A549 (cell line): ENCODE results near the gene ZNF701. TPM values are rescaled to one million over a fixed set of nuclear protein-coding genes. Genes with fewer than 3 reads are reported as not detected.

ENCODE experiments used
- ATAC-seq, 2 experiments: fragments of 200-7000 bp in 1 of 2; fragments of >200 bp in 1 of 2; cut with Nextera tagmentation in 1 of 2; cut with Tn5 transposase in 1 of 2; 3 replicates each; pipeline versions ENCODE4 v1.8.0 to v1.9.1; 2018 to 2020; ENCODE audit warnings: mild to moderate bottlenecking in 1 of 2, moderate library complexity in 1 of 2
- CTCF ChIA-PET: fragments of 300-600 bp; sonication (Branson Sonifier 250); formaldehyde crosslinking; extraction: SDS; loops from one replicate; lab custom pipeline; 2021; ENCODE audit warnings: antibody characterized with exemption, inconsistent platforms; lab: Yijun Ruan, JAX
- POLR2A ChIA-PET: fragments of 350-600 bp; formaldehyde crosslinking; extraction: SDS; loops from one replicate; lab custom pipeline; 2021; ENCODE audit warnings: antibody characterized with exemption, inconsistent platforms; lab: Yijun Ruan, JAX
- DNase-seq, 2 experiments: peaks; one replicate each; pipeline versions ENCODE4 v3.0.0 to v3.0.0-alpha.2; 2011 to 2016; ENCODE audit warnings: low read depth in 1 of 2, low spot score in 1 of 2
- FAIRE-seq: peaks from 2 replicates; lab custom pipeline; 2011; peaks lifted over from hg19 to GRCh38; lab: Jason Lieb, UNC
- H3K27ac ChIP-seq, 2 experiments: fragments of >200 bp; sonication (Bioruptor Twin); formaldehyde crosslinking; 3 replicates each; pipeline ENCODE4 v1.5.1; 2016 to 2017
- H3K4me1 ChIP-seq: fragments of >200 bp; sonication (Bioruptor Twin); formaldehyde crosslinking; 3 replicates; pipeline ENCODE4 v1.6.1; 2016
- H3K4me2 ChIP-seq: fragments of >200 bp; sonication (Bioruptor Twin); formaldehyde crosslinking; 3 replicates; pipeline ENCODE4 v1.6.1; 2016
- H3K4me3 ChIP-seq: fragments of >200 bp; sonication (Bioruptor Twin); formaldehyde crosslinking; 3 replicates; pipeline ENCODE4 v1.5.1; 2016
- H3K9me3 ChIP-seq: fragments of >200 bp; sonication (Bioruptor Twin); formaldehyde crosslinking; 3 replicates; pipeline ENCODE4 v1.6.1; 2016
- EP300 ChIP-seq, 2 experiments: fragments of >200 bp; sonication (Bioruptor Twin); formaldehyde crosslinking; IDR thresholded peaks; 2 replicates in 1 of 2; 3 replicates in 1 of 2; pipeline ENCODE4 v1.6.1; 2016 to 2017
- ESRRA ChIP-seq: fragments of 150-350 bp; IDR thresholded peaks from 2 replicates; pipeline ENCODE4 v1.6.1; 2014; ENCODE audit warnings: mild to moderate bottlenecking, low read length, borderline replicate concordance
- FOSL2 ChIP-seq, 2 experiments: fragments of 450-650 bp in 1 of 2; fragments of >200 bp in 1 of 2; sonication (Bioruptor Twin) in 1 of 2; formaldehyde crosslinking; IDR thresholded peaks; 2 replicates each; pipeline versions ENCODE4 v1.5.0 to v1.6.1; 2016 to 2020; ENCODE audit warnings: mild to moderate bottlenecking in 1 of 2, moderate library complexity in 1 of 2
- GATA3 ChIP-seq: IDR thresholded peaks from 2 replicates; pipeline ENCODE4 v1.6.1; 2012; ENCODE audit warnings: borderline replicate concordance
- HDAC2 ChIP-seq: fragments of 200-600 bp; sonication (generic); IDR thresholded peaks from 2 replicates; pipeline ENCODE4 v1.6.1; 2016
- HOXA7 ChIP-seq: fragments of 250-450 bp; sonication (Bioruptor Pico); IDR thresholded peaks from 2 replicates; pipeline ENCODE4 v1.5.0; 2020; ENCODE audit warnings: mild to moderate bottlenecking, moderate library complexity
- HOXB13 ChIP-seq: fragments of 250-450 bp; sonication (Bioruptor Pico); IDR thresholded peaks from 2 replicates; pipeline ENCODE4 v1.5.0; 2020; ENCODE audit warnings: low read depth, mild to moderate bottlenecking, moderate library complexity
- JUN ChIP-seq, 2 experiments: fragments of >200 bp; sonication (Bioruptor Twin); formaldehyde crosslinking; IDR thresholded peaks; 2 replicates in 1 of 2; 3 replicates in 1 of 2; pipeline ENCODE4 v1.6.1; 2016 to 2017
- MAFK ChIP-seq: fragments of 450-650 bp; IDR thresholded peaks from 2 replicates; pipeline ENCODE4 v1.6.1; 2014; ENCODE audit not compliant: partially characterized antibody
- MYC ChIP-seq: IDR thresholded peaks from 2 replicates; pipeline ENCODE4 v1.6.1; 2012; ENCODE audit warnings: mild to moderate bottlenecking, inconsistent platforms, low read length, improper control_type of control experiment, borderline replicate concordance
- POLR2A ChIP-seq: IDR thresholded peaks from 2 replicates; pipeline ENCODE4 v1.6.1; 2012; ENCODE audit warnings: mild to moderate bottlenecking, low read length
- RFX5 ChIP-seq: fragments of 450-650 bp; IDR thresholded peaks from 2 replicates; pipeline ENCODE4 v1.7.1; 2014; ENCODE audit warnings: antibody characterized with exemption, mild to moderate bottlenecking, moderate library complexity
- RNF2 ChIP-seq: fragments of 200-600 bp; sonication (generic); IDR thresholded peaks from 2 replicates; pipeline ENCODE4 v1.6.1; 2016; ENCODE audit warnings: low read depth, mild to moderate bottlenecking, antibody characterized with exemption, moderate library complexity, borderline replicate concordance
- SMC3 ChIP-seq: fragments of >200 bp; sonication (Bioruptor Twin); formaldehyde crosslinking; IDR thresholded peaks from 3 replicates; pipeline ENCODE4 v1.6.1; 2018; ENCODE audit warnings: inconsistent platforms
- SREBF2 ChIP-seq: fragments of 450-650 bp; IDR thresholded peaks from 2 replicates; pipeline ENCODE4 v1.6.1; 2014; ENCODE audit warnings: mild to moderate bottlenecking, moderate library complexity
- ZC3H11A ChIP-seq: fragments of 450-650 bp; IDR thresholded peaks from 2 replicates; pipeline ENCODE4 v1.6.1; 2014; ENCODE audit warnings: antibody characterized with exemption, mild to moderate bottlenecking
- ZSCAN20 ChIP-seq: fragments of 250-450 bp; sonication (Bioruptor Pico); IDR thresholded peaks from 2 replicates; pipeline ENCODE4 v1.8.0; 2022; ENCODE audit warnings: mild to moderate bottlenecking, moderate library complexity
- WGBS: methylation state at CpG from one replicate; pipeline ENCODE4 v1.1.6; 2017; ENCODE audit errors: missing lambda C conversion rate; 5-methylcytosine and 5-hydroxymethylcytosine counted together
- polyA plus RNA-seq, 4 experiments: library from polyadenylated mRNA; depleted of rRNA in 3 of 4; stranded (reverse); fragments of >200 nt; fragmentation: RNase III in 1 of 4; extraction: RNeasy Plus Mini Kit Qiagen cat#74134 plus additional on column Dnase treatment in 1 of 4; gene quantifications; 2 replicates in 3 of 4; 3 replicates in 1 of 4; pipeline ENCODE4 v1.2.3, GENCODE V29; 2011 to 2017
- small RNA-seq, 6 experiments: library from RNA; depleted of rRNA; stranded (forward); fragments of <200 nt; gene quantifications; one replicate each; pipeline ENCODE3, GENCODE V24; 2012
- TF ChIP-seq, protein P1 (sequence below): IDR thresholded peaks from 2 replicates; pipeline ENCODE4 v1.6.1; 2012; ENCODE audit warnings: low read depth, borderline replicate concordance
- TF ChIP-seq, protein P2 (sequence below): fragments of 450-650 bp; IDR thresholded peaks from 2 replicates; pipeline ENCODE4 v1.6.1; 2014; ENCODE audit warnings: antibody characterized with exemption
- TF ChIP-seq, protein P3 (sequence below): IDR thresholded peaks from 2 replicates; pipeline ENCODE4 v1.6.1; 2012

Gene ZNF701
- polyA plus RNA-seq, 2 of the 4 experiments (the other 2 are of a cell fraction), result 0.21 to 0.32 TPM

DNA sequence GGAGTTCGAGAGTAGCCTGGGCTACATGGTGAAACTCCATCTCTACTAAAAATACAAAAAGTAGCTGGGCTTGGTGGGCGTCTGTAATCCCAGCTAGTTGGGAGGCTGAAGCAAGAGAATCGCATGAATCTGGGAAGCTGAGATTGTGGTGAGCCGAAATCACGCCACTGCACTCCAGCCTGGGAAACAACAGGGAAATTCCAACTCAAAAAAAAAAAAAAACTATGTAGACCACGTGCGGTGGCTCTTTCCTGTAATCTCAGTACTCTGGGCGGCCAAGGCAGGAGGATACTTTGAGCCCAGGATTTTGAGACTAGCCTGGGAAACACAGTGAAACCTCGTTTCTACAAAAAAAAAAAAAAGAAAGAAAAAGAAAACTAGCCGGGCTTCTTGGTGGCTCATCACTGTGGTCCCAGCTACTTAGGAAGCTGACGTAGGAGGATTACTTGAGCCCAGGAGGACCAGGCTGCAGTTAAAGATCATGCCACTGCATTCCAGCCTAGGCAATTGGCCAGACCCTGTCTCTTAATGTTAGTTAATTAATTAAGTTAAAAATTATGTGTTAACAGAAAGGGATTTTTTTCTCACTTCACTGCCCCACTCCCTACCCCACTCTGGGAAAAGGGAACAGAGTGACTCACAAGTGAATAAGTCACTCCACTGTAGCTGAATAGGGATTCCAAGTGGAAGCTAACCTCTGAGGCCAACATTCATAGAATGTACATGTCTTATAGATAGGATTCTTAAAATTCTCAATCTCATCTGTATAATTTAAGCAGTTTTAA lies 65.9 kb downstream of the ZNF701 start:
- 22% methylated on average over 11 of the region's 11 CpGs for WGBS

More for the DNA sequence above, 65.9 kb downstream of the ZNF701 start:
- peaks cover 36% of the 10 kb centered on the region for H3K9me3 ChIP-seq
- no peak overlapping the region for H3K4me2 ChIP-seq
- H3K4me3 ChIP-seq, result no peak overlapping the region
- CTCF ChIA-PET, result no interaction called here
- H3K4me1 ChIP-seq, result no peaks in the 10 kb centered on the region
- DNase-seq, result no peak
- POLR2A ChIA-PET, result no interaction called here
- no peak overlapping the region for H3K27ac ChIP-seq
- TF ChIP-seq, protein P1, sequence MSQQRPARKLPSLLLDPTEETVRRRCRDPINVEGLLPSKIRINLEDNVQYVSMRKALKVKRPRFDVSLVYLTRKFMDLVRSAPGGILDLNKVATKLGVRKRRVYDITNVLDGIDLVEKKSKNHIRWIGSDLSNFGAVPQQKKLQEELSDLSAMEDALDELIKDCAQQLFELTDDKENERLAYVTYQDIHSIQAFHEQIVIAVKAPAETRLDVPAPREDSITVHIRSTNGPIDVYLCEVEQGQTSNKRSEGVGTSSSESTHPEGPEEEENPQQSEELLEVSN, result no peak
- TF ChIP-seq, protein P2, sequence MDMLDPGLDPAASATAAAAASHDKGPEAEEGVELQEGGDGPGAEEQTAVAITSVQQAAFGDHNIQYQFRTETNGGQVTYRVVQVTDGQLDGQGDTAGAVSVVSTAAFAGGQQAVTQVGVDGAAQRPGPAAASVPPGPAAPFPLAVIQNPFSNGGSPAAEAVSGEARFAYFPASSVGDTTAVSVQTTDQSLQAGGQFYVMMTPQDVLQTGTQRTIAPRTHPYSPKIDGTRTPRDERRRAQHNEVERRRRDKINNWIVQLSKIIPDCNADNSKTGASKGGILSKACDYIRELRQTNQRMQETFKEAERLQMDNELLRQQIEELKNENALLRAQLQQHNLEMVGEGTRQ, result no peak
- TF ChIP-seq ZC3H11A (no peak), RNF2 (no peak), EP300 (IDR thresholded peaks at IDR 0.05) (no peak), HDAC2 (no peak), GATA3 (no peak), ESRRA (no peak), RFX5 (no peak), MAFK (no peak), HOXA7 (CRISPR knock-in tag) (no peak), HOXB13 (CRISPR knock-in tag) (no peak), ZSCAN20 (no peak), SREBF2 (no peak), POLR2A (no peak), SMC3 (no peak), MYC (no peak), FOSL2 (IDR thresholded peaks at IDR 0.05) (no peak), FOSL2 (CRISPR knock-in tag; IDR thresholded peaks at IDR 0.05) (no peak), JUN (IDR thresholded peaks at IDR 0.05) (no peak)
- TF ChIP-seq, protein P3, sequence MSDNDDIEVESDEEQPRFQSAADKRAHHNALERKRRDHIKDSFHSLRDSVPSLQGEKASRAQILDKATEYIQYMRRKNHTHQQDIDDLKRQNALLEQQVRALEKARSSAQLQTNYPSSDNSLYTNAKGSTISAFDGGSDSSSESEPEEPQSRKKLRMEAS, result no peak
- FAIRE-seq, result no peak
- no peak for ATAC-seq

Small RNAs within 50 kb of the gene (small RNA-seq; reads per million reads assigned to genes)
- 0 reads per million in 6 experiments for gene RPL39P34

Other genes with a start within 250 kb of the ZNF701 start
- 0.11 TPM in 1 of 2 replicates, not detected in the other for gene ZNF610, start 234.0 kb upstream of the ZNF701 start, polyA plus RNA-seq (2011; rRNA removed)
- 0.08 TPM in 1 of 3 replicates, not detected in the others for gene ZNF610, start 234.0 kb upstream of the ZNF701 start, polyA plus RNA-seq (2017; fragmentation: RNase III; extraction: RNeasy Plus Mini Kit Qiagen cat#74134 plus additional on column Dnase treatment)
- gene ZNF880, start 200.4 kb upstream of the ZNF701 start, polyA plus RNA-seq (2011; rRNA removed), result 1.7 and 2.1 TPM in 2 replicates
- gene ZNF880, start 200.4 kb upstream of the ZNF701 start, polyA plus RNA-seq (2017; fragmentation: RNase III; extraction: RNeasy Plus Mini Kit Qiagen cat#74134 plus additional on column Dnase treatment), result 0.90 to 1.4 TPM (median 0.96 TPM) in 3 replicates
- gene ZNF528, start 172.4 kb upstream of the ZNF701 start, polyA plus RNA-seq (2011; rRNA removed), result 0.28 and 0.70 TPM in 2 replicates
- 0.22 to 0.26 TPM (median 0.25 TPM) in 3 replicates for gene ZNF528, start 172.4 kb upstream of the ZNF701 start, polyA plus RNA-seq (2017; fragmentation: RNase III; extraction: RNeasy Plus Mini Kit Qiagen cat#74134 plus additional on column Dnase treatment)
- not detected in 2 replicates for gene ZNF534, start 141.1 kb upstream of the ZNF701 start, polyA plus RNA-seq (2011; rRNA removed)
- not detected in 3 replicates for gene ZNF534, start 141.1 kb upstream of the ZNF701 start, polyA plus RNA-seq (2017; fragmentation: RNase III; extraction: RNeasy Plus Mini Kit Qiagen cat#74134 plus additional on column Dnase treatment)
- gene ZNF578, start 116.7 kb upstream of the ZNF701 start, polyA plus RNA-seq (2011; rRNA removed), result not detected in 2 replicates
- not detected in 3 replicates for gene ZNF578, start 116.7 kb upstream of the ZNF701 start, polyA plus RNA-seq (2017; fragmentation: RNase III; extraction: RNeasy Plus Mini Kit Qiagen cat#74134 plus additional on column Dnase treatment)
- 0.45 TPM in 2 replicates for gene ZNF808, start 42.6 kb upstream of the ZNF701 start, polyA plus RNA-seq (2011; rRNA removed)
- gene ZNF808, start 42.6 kb upstream of the ZNF701 start, polyA plus RNA-seq (2017; fragmentation: RNase III; extraction: RNeasy Plus Mini Kit Qiagen cat#74134 plus additional on column Dnase treatment), result 0.04 to 0.26 TPM (median 0.22 TPM) in 3 replicates
- gene ZNF83, start 68.1 kb downstream of the ZNF701 start, polyA plus RNA-seq (2011; rRNA removed), result 0.16 and 0.39 TPM in 2 replicates
- 0.03 to 0.16 TPM (median 0.09 TPM) in 3 replicates for gene ZNF83, start 68.1 kb downstream of the ZNF701 start, polyA plus RNA-seq (2017; fragmentation: RNase III; extraction: RNeasy Plus Mini Kit Qiagen cat#74134 plus additional on column Dnase treatment)
- 5.5 and 5.6 TPM in 2 replicates for gene ZNF611, start 164.8 kb downstream of the ZNF701 start, polyA plus RNA-seq (2011; rRNA removed)
- 4.1 to 5.2 TPM (median 5.0 TPM) in 3 replicates for gene ZNF611, start 164.8 kb downstream of the ZNF701 start, polyA plus RNA-seq (2017; fragmentation: RNase III; extraction: RNeasy Plus Mini Kit Qiagen cat#74134 plus additional on column Dnase treatment)
- 0.48 and 0.61 TPM in 2 replicates for gene ZNF600, start 216.5 kb downstream of the ZNF701 start, polyA plus RNA-seq (2011; rRNA removed)
- 0.07 to 0.47 TPM (median 0.08 TPM) in 3 replicates for gene ZNF600, start 216.5 kb downstream of the ZNF701 start, polyA plus RNA-seq (2017; fragmentation: RNase III; extraction: RNeasy Plus Mini Kit Qiagen cat#74134 plus additional on column Dnase treatment)